IMR-90 (cell line): Measurements from ENCODE around the gene SEMA5A. TPM values are rescaled to one million over a fixed set of nuclear protein-coding genes. Genes with fewer than 3 reads are reported as not detected.

Source experiments
- ATAC-seq: fragments of 200-7000 bp; cut with Tn5 transposase; 2 replicates; pipeline ENCODE4 v1.9.1; 2020; ENCODE audit warnings: low read depth, mild to moderate bottlenecking, moderate library complexity
- BruUV-seq: library from RNA; stranded (reverse); fragments of 400-500 nt; replicated peaks from 2 replicates; lab custom pipeline; 2021; lab: Mats Ljungman, UMichigan
- CTCF ChIA-PET: fragments of 300-600 bp; formaldehyde crosslinking; extraction: SDS; loops from one replicate; lab custom pipeline; 2021; ENCODE audit warnings: antibody characterized with exemption; lab: Yijun Ruan, JAX
- POLR2A ChIA-PET: fragments of 300-600 bp; sonication (Branson Sonifier 250); formaldehyde crosslinking; loops from one replicate; lab custom pipeline; 2022; ENCODE audit warnings: antibody characterized with exemption; ENCODE audit not compliant: unreplicated experiment; lab: Charles Lee
- DNase-seq: peaks from one replicate; pipeline ENCODE4 v3.0.0; 2013
- H2AFZ ChIP-seq: replicated peaks from 2 replicates; pipeline ENCODE3; 2013; ENCODE audit warnings: low read length, mild to moderate bottlenecking; ENCODE audit not compliant: poor library complexity
- H2AK5ac ChIP-seq: 2 replicates; pipeline ENCODE4 v1.6.1; 2013; ENCODE audit warnings: low read depth, low read length, inconsistent platforms
- H2AK9ac ChIP-seq: replicated peaks from 2 replicates; pipeline ENCODE3; 2013; ENCODE audit warnings: mild to moderate bottlenecking, low read depth, low read length, moderate library complexity; ENCODE audit not compliant: poor library complexity
- H2BK120ac ChIP-seq: 2 replicates; pipeline ENCODE4 v1.6.1; 2013; ENCODE audit warnings: low read depth, low read length, inconsistent platforms
- H2BK15ac ChIP-seq: 3 replicates; pipeline ENCODE4 v1.6.1; 2013; ENCODE audit warnings: low read depth, low read length, inconsistent platforms
- H2BK20ac ChIP-seq: 2 replicates; pipeline ENCODE4 v1.6.1; 2013; ENCODE audit warnings: low read depth, mild to moderate bottlenecking, inconsistent platforms, low read length, moderate library complexity
- H2BK5ac ChIP-seq: 2 replicates; pipeline ENCODE4 v1.6.1; 2013; ENCODE audit warnings: mild to moderate bottlenecking, low read depth, low read length, inconsistent platforms; ENCODE audit not compliant: poor library complexity, severe bottlenecking
- H3K14ac ChIP-seq: replicated peaks from 2 replicates; pipeline ENCODE4 v1.6.1; 2013; ENCODE audit warnings: low read depth, low read length, inconsistent platforms
- H3K18ac ChIP-seq: 2 replicates; pipeline ENCODE4 v1.6.1; 2013; ENCODE audit warnings: low read depth, low read length, control low read depth
- H3K23ac ChIP-seq: 2 replicates; pipeline ENCODE4 v1.6.1; 2013; ENCODE audit warnings: low read depth, low read length, inconsistent platforms
- H3K27ac ChIP-seq: 2 replicates; pipeline ENCODE4 v1.5.1; 2013; ENCODE audit warnings: mild to moderate bottlenecking, control low read depth, low read length; ENCODE audit not compliant: insufficient read depth
- H3K27me3 ChIP-seq: 2 replicates; pipeline ENCODE4 v1.6.1; 2013; ENCODE audit warnings: low read length; ENCODE audit not compliant: control insufficient read depth, insufficient read depth
- H3K36me3 ChIP-seq: 2 replicates; pipeline ENCODE4 v1.6.1; 2013; ENCODE audit warnings: low read length, mixed read lengths; ENCODE audit not compliant: control insufficient read depth, insufficient read depth
- H3K4ac ChIP-seq: 2 replicates; pipeline ENCODE4 v1.6.1; 2013; ENCODE audit warnings: low read depth, low read length, inconsistent platforms
- H3K4me1 ChIP-seq: 2 replicates; pipeline ENCODE4 v1.6.1; 2013; ENCODE audit warnings: low read length, mixed read lengths; ENCODE audit not compliant: control insufficient read depth, insufficient read depth
- H3K4me2 ChIP-seq: 2 replicates; pipeline ENCODE4 v1.6.1; 2013; ENCODE audit warnings: low read depth, mild to moderate bottlenecking, control low read depth, low read length, moderate library complexity
- H3K4me3 ChIP-seq: 2 replicates; pipeline ENCODE4 v1.5.1; 2013; ENCODE audit warnings: low read depth, mild to moderate bottlenecking, control low read depth, low read length, moderate library complexity; ENCODE audit not compliant: insufficient read depth
- H3K56ac ChIP-seq: 2 replicates; pipeline ENCODE4 v1.6.1; 2013; ENCODE audit warnings: low read length, inconsistent platforms; ENCODE audit not compliant: insufficient read depth; ENCODE audit errors: extremely low read depth
- H3K79me1 ChIP-seq, 2 experiments: 2 replicates each; pipeline ENCODE4 v1.6.1; 2013; ENCODE audit warnings: low read length in 2 of 2, inconsistent platforms in 1 of 2, low read depth in 1 of 2
- H3K9ac ChIP-seq: 2 replicates; pipeline ENCODE4 v1.6.1; 2013; ENCODE audit warnings: low read depth, low read length, control low read depth
- H3K9me1 ChIP-seq: 2 replicates; pipeline ENCODE4 v1.6.1; 2013; ENCODE audit warnings: low read length, inconsistent platforms; ENCODE audit not compliant: insufficient read depth
- H3K9me3 ChIP-seq: 2 replicates; pipeline ENCODE4 v1.6.1; 2013; ENCODE audit warnings: low read length; ENCODE audit not compliant: control insufficient read depth, insufficient read depth
- H4K20me1 ChIP-seq: 2 replicates; pipeline ENCODE4 v1.6.1; 2013; ENCODE audit warnings: low read length, inconsistent platforms; ENCODE audit not compliant: insufficient read depth
- H4K5ac ChIP-seq: 2 replicates; pipeline ENCODE4 v1.6.1; 2013; ENCODE audit warnings: mild to moderate bottlenecking, low read depth, low read length, control low read depth
- H4K8ac ChIP-seq, 2 experiments: 2 replicates each; pipeline ENCODE4 v1.6.1; 2013; ENCODE audit warnings: low read depth in 2 of 2, low read length in 2 of 2, control low read depth in 1 of 2, inconsistent platforms in 1 of 2
- H4K91ac ChIP-seq: 2 replicates; pipeline ENCODE4 v1.6.1; 2013; ENCODE audit warnings: low read depth, low read length, inconsistent platforms; ENCODE audit not compliant: insufficient read depth
- CEBPB ChIP-seq: IDR thresholded peaks from 2 replicates; pipeline ENCODE4 v1.6.1; 2012; ENCODE audit warnings: low read depth, low read length, improper control_type of control experiment
- CHD1 ChIP-seq: IDR thresholded peaks from 2 replicates; pipeline ENCODE4 v1.6.1; 2012; ENCODE audit warnings: low read depth, low read length, improper control_type of control experiment
- FOS ChIP-seq: fragments of 150-350 bp; IDR thresholded peaks from 2 replicates; pipeline ENCODE4 v1.6.1; 2016; ENCODE audit warnings: low read depth, low read length
- NFE2L2 ChIP-seq: fragments of 150-350 bp; IDR thresholded peaks from 2 replicates; pipeline ENCODE4 v1.6.1; 2016; ENCODE audit warnings: low read depth, mild to moderate bottlenecking, low read length
- RAD21 ChIP-seq: IDR thresholded peaks from 2 replicates; pipeline ENCODE4 v1.6.1; 2012; ENCODE audit warnings: low read length, improper control_type of control experiment
- RCOR1 ChIP-seq: IDR thresholded peaks from 2 replicates; pipeline ENCODE4 v1.6.1; 2012; ENCODE audit warnings: mild to moderate bottlenecking, low read length, improper control_type of control experiment; ENCODE audit not compliant: insufficient replicate concordance
- RFX5 ChIP-seq: IDR thresholded peaks from 2 replicates; pipeline ENCODE4 v1.8.0; 2012; ENCODE audit warnings: low read depth, mild to moderate bottlenecking, low read length, moderate library complexity
- SMC3 ChIP-seq: fragments of 150-350 bp; IDR thresholded peaks from 2 replicates; pipeline ENCODE4 v1.6.1; 2016; ENCODE audit warnings: low read depth, mild to moderate bottlenecking, antibody characterized with exemption, low read length, moderate library complexity
- WGBS, 2 experiments: methylation state at CpG; one replicate each; pipeline versions ENCODE4 v1.1.5 to v1.1.7; 2013; ENCODE audit warnings: missing lambda C conversion rate in 2 of 2; ENCODE audit not compliant: insufficient read length in 1 of 2; ENCODE audit errors: extremely low coverage in 2 of 2; 5-methylcytosine and 5-hydroxymethylcytosine counted together
- dilution Hi-C: fragments of 300-500 bp; cut with HindIII; formaldehyde crosslinking; loops from one replicate; pipeline ENCODE4 v1.14.3; 2018; ENCODE audit warnings: low sequenced_read_pairs; ENCODE audit not compliant: unreplicated experiment
- in situ Hi-C: fragments of 300-500 bp; cut with MboI; formaldehyde crosslinking; loops from 3 replicates; pipeline ENCODE4 v1.14.3; 2019; ENCODE audit warnings: low sequenced_read_pairs, inconsistent platforms, mixed read lengths
- intact Hi-C: fragments of 100-400 bp; cut with micrococcal nuclease; formaldehyde crosslinking; loops from 2 replicates; pipeline ENCODE4 v1.10.0; 2022
- polyA plus RNA-seq, 3 experiments: library from polyadenylated mRNA; depleted of rRNA; stranded (reverse); fragments of >200 nt; gene quantifications; 2 replicates each; pipeline ENCODE4 v1.2.3, GENCODE V29; 2012; ENCODE audit warnings: low replicate concordance in 1 of 3
- total RNA-seq: library from RNA; depleted of rRNA; stranded (reverse); fragments of >200 nt; gene quantifications from 2 replicates; pipeline ENCODE4 v1.2.3, GENCODE V29; 2012
- TF ChIP-seq, protein P1 (sequence below): conservative IDR thresholded peaks from 2 replicates; pipeline ENCODE4 v1.5.1; 2012; ENCODE audit warnings: mild to moderate bottlenecking, low read depth, low read length, improper control_type of control experiment

The SEMA5A gene
- total and polyA plus RNA-seq, 2 of the 4 experiments (the other 2 are of a cell fraction), result 8.2 to 9.9 TPM

DNA sequence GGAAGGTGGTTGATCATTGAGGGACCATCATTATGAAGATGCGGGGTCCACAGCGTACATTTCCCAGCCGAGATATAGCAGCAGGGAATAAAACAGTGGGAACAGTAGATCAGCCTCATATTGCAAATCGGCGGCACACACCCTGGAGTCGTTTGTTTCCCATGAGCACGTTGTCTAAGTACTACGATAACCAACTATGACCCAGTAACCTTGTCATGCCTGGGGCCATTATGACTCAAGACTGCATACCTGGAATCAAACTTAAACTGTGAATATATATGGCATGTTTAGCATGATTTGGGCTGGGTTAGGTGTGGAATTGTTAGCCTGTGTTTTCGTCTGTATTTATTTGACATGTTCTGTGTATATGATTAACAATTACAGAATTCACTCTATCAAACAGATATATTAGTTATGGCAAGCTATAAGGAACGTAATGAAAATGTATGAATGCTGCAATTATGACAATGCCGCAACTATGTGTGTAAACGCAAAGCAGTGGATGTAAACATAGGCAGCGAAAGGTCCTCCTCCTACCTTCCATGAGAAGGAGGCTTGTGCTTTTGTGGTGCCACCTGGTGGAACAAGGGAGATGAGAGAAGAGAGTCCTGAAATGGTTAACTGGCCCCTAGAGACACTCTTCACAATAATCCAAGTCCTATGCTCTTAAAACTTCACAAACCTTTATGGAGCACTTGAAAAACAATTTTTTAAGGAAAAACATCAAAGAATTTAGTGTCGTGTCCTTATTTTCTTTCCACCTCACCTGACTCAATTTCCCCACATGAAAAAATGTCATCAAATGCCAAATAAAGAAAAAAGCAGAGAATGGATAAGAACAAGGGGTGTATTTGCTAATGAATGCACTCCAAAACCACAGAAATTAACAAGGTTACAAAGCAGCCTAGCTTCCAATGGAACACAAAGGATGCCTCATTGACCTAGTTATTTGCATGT lies 47.1 kb downstream of the SEMA5A start:
- H2BK15ac ChIP-seq, result no peak overlapping the region
- H4K91ac ChIP-seq, result no peak overlapping the region
- no peaks in the 10 kb centered on the region for H3K36me3 ChIP-seq
- in situ Hi-C loops (no loop called here), intact Hi-C loops (no loop called here), dilution Hi-C loops (no loop called here)
- peaks cover 10% of the 10 kb centered on the region; the same call in 1 of the 2 replicates for H3K9me1 ChIP-seq
- 0 out of 2 replicates have a peak, but pooled peaks cover 5% of the 10 kb centered on the region for H3K4me1 ChIP-seq
- ATAC-seq, result no peak
- H3K9me3 ChIP-seq, result no peaks in the 10 kb centered on the region
- no peak overlapping the region for H2BK5ac ChIP-seq
- H2AFZ ChIP-seq, result no peak overlapping the region
- no peak overlapping the region for H2AK5ac ChIP-seq
- no TSS peak for BruUV-seq
- no peak overlapping the region for H3K14ac ChIP-seq
- ChIA-PET POLR2A (no interaction called here), CTCF (interaction anchor here (1.2 kb wide), 1 partner anchor 115 kb away, joined by 3 read pairs; no protein-coding TSS in a partner anchor)
- no peak overlapping the region for H4K5ac ChIP-seq
- no peak overlapping the region for H3K4ac ChIP-seq
- H3K79me1 ChIP-seq, result peaks cover 18 to 61% of the 10 kb centered on the region in 2 experiments; a peak in 3 of 4 replicates
- WGBS, 2 experiments, result 100% methylated on average over 3 of the region's 14 CpGs; no CpG with 5 or more reads in 1 of the 2 experiments
- no peak overlapping the region for H3K56ac ChIP-seq
- H3K4me3 ChIP-seq, result no peak overlapping the region
- no peak overlapping the region for H3K18ac ChIP-seq
- H3K27me3 ChIP-seq, result no peaks in the 10 kb centered on the region
- DNase-seq, result peak; percentile 20
- no peak overlapping the region for H3K9ac ChIP-seq
- no peaks in the 10 kb centered on the region; the same call in 1 of the 2 replicates for H4K20me1 ChIP-seq
- no peak overlapping the region for H2AK9ac ChIP-seq
- H3K23ac ChIP-seq, result no peak overlapping the region
- no peak overlapping the region for H2BK20ac ChIP-seq
- TF ChIP-seq NFE2L2 (no peak), CHD1 (no peak), RFX5 (no peak), RAD21 (peak; percentile 55; the same call in 1 of the 2 replicates), FOS (no peak), CEBPB (no peak), RCOR1 (no peak), SMC3 (peak; percentile 56)
- TF ChIP-seq, protein P1, sequence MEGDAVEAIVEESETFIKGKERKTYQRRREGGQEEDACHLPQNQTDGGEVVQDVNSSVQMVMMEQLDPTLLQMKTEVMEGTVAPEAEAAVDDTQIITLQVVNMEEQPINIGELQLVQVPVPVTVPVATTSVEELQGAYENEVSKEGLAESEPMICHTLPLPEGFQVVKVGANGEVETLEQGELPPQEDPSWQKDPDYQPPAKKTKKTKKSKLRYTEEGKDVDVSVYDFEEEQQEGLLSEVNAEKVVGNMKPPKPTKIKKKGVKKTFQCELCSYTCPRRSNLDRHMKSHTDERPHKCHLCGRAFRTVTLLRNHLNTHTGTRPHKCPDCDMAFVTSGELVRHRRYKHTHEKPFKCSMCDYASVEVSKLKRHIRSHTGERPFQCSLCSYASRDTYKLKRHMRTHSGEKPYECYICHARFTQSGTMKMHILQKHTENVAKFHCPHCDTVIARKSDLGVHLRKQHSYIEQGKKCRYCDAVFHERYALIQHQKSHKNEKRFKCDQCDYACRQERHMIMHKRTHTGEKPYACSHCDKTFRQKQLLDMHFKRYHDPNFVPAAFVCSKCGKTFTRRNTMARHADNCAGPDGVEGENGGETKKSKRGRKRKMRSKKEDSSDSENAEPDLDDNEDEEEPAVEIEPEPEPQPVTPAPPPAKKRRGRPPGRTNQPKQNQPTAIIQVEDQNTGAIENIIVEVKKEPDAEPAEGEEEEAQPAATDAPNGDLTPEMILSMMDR, result peak; percentile 41; the same call in 1 of the 2 replicates
- H2BK120ac ChIP-seq, result no peak overlapping the region
- no peak overlapping the region for H3K27ac ChIP-seq
- H4K8ac ChIP-seq, result no peak overlapping the region
- no peak overlapping the region for H3K4me2 ChIP-seq
